Ovary (tissue), 9 donors: ENCODE results near the gene RCN1. TPM values are rescaled to one million over a fixed set of nuclear protein-coding genes. Genes with fewer than 3 reads are reported as not detected.

ENCODE experiments used
- DNase-seq, 5 donors: peaks; one replicate each; pipeline ENCODE4 v3.0.0-alpha.2; 2019 to 2020
- H3K27ac ChIP-seq, 2 donors: fragments of 200-600 bp; one replicate each; pipeline versions ENCODE4 v1.5.1 to v1.8.0; 2019 to 2022
- H3K27me3 ChIP-seq: fragments of 200-600 bp; one replicate; pipeline ENCODE4 v1.8.0; 2022
- H3K36me3 ChIP-seq: fragments of 200-600 bp; sonication (generic); one replicate; pipeline ENCODE4 v1.5.1; 2019
- H3K4me1 ChIP-seq: one replicate; pipeline ENCODE4 v1.8.1; 2013; ENCODE audit warnings: mild to moderate bottlenecking, moderate library complexity; ENCODE audit not compliant: insufficient read depth
- H3K4me3 ChIP-seq: fragments of 200-600 bp; sonication (generic); one replicate; pipeline ENCODE4 v1.5.1; 2017
- H3K9me3 ChIP-seq, 2 donors: fragments of 200-600 bp in 1 of 2; sonication (generic) in 1 of 2; one replicate each; pipeline versions ENCODE4 v1.5.1 to v1.8.1; 2013 to 2019; ENCODE audit warnings: mild to moderate bottlenecking in 1 of 2, moderate library complexity in 1 of 2
- EP300 ChIP-seq: sonication (generic); formaldehyde crosslinking; IDR thresholded peaks from one replicate; pipeline ENCODE4 v1.6.1; 2017; ENCODE audit warnings: antibody characterized with exemption
- POLR2A ChIP-seq: fragments of 450-650 bp; IDR thresholded peaks from one replicate; pipeline ENCODE4 v1.6.1; 2017; ENCODE audit warnings: antibody characterized with exemption, mild to moderate bottlenecking, moderate library complexity
- WGBS, 3 donors: extraction: QIAGEN DNeasy Blood & Tissue Kit in 1 of 3; methylation state at CpG; one replicate each; pipeline versions ENCODE4 v1.1.5 to v1.1.7; 2013 to 2017; 5-methylcytosine and 5-hydroxymethylcytosine counted together
- intact Hi-C, 4 donors: fragments of 100-400 bp; cut with DNase I; formaldehyde crosslinking; loops; one replicate each; pipeline versions ENCODE4 v1.11.0 to v1.15.1; 2022 to 2023
- polyA plus RNA-seq, 2 donors: library from polyadenylated mRNA; stranded (reverse); fragments of 200-250 nt in 1 of 2; fragments of 350-450 nt in 1 of 2; fragmentation: Illumina TruSeq in 1 of 2; extraction: RNeasy Lipid Tissue Mini Kit (QIAGEN cat#74804) in 1 of 2; gene quantifications; one replicate each; pipeline ENCODE4 v1.2.3, GENCODE V29; 2013 to 2014
- total RNA-seq, 7 donors: library from RNA; depleted of rRNA in 2 of 7; stranded (reverse); fragments of >200 nt in 2 of 7; fragmentation: NEBNext Ultra II Directional in 3 of 7; extraction: Animal tissue kit (Norgen Biotek cat#: 25700) in 3 of 7; gene quantifications; one replicate each; pipeline versions ENCODE4 v1.1.0 to v1.2.4, GENCODE V29; 2016 to 2023
- TF ChIP-seq, protein P1 (sequence below), 3 donors: fragments of 450-650 bp in 2 of 3; fragments of 200-600 bp in 1 of 3; IDR thresholded peaks; one replicate each; pipeline versions ENCODE4 v1.5.1 to v1.8.0; 2016 to 2022; ENCODE audit warnings: antibody characterized with exemption in 3 of 3, mild to moderate bottlenecking in 1 of 3
- donor health status: DM: no; HTN: no; CAD: no; lungs with moderate emphysema.
- donor health status: DM: no; HTN: no; CAD: no.
- donor health status: Bipolar disorder and iron deficiency.
- donor health status: DM: yes; HTN: yes; CAD: no.
- donor health status: DM: no; HTN: no; CAD: no.
- donor health status: DM: yes; HTN: yes; CAD: no.

Gene RCN1
- total and polyA plus RNA-seq, 9 donors, result 49.7 to 221 (median 89.6) TPM

GRCh38 chr11:32138902-32139301 lies 48.0 kb downstream of the RCN1 start:
- H3K36me3 ChIP-seq, result no peaks in the 10 kb centered on the region
- no peaks in the 10 kb centered on the region for H3K4me1 ChIP-seq
- 85 to 91% (median 90%) methylated on average over 3 of the region's 3 CpGs for WGBS, 3 donors
- intact Hi-C loops, result no loop called here
- H3K4me3 ChIP-seq, result no peak overlapping the region
- TF ChIP-seq EP300, result no peak
- TF ChIP-seq, protein P1, sequence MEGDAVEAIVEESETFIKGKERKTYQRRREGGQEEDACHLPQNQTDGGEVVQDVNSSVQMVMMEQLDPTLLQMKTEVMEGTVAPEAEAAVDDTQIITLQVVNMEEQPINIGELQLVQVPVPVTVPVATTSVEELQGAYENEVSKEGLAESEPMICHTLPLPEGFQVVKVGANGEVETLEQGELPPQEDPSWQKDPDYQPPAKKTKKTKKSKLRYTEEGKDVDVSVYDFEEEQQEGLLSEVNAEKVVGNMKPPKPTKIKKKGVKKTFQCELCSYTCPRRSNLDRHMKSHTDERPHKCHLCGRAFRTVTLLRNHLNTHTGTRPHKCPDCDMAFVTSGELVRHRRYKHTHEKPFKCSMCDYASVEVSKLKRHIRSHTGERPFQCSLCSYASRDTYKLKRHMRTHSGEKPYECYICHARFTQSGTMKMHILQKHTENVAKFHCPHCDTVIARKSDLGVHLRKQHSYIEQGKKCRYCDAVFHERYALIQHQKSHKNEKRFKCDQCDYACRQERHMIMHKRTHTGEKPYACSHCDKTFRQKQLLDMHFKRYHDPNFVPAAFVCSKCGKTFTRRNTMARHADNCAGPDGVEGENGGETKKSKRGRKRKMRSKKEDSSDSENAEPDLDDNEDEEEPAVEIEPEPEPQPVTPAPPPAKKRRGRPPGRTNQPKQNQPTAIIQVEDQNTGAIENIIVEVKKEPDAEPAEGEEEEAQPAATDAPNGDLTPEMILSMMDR (IDR thresholded peaks at IDR 0.05), result no peak
- no peak for TF ChIP-seq POLR2A
- H3K27me3 ChIP-seq, result no peaks in the 10 kb centered on the region
- no peaks in the 10 kb centered on the region for H3K9me3 ChIP-seq
- no peak overlapping the region for H3K27ac ChIP-seq
- DNase-seq, result no peak

GRCh38 chr11:32139896-32140520 lies 49.1 kb downstream of the RCN1 start:
- H3K27ac ChIP-seq, result no peak overlapping the region
- TF ChIP-seq POLR2A (no peak), EP300 (no peak)
- TF ChIP-seq, protein P1 (IDR thresholded peaks at IDR 0.05), result no peak
- 63 to 70% (median 65%) methylated on average over 4 of the region's 4 CpGs for WGBS, 3 donors
- H3K9me3 ChIP-seq, result no peaks in the 10 kb centered on the region
- H3K36me3 ChIP-seq, result no peaks in the 10 kb centered on the region
- H3K4me1 ChIP-seq, result no peaks in the 10 kb centered on the region
- DNase-seq, result no peak
- intact Hi-C loops, result no loop called here
- no peak overlapping the region for H3K4me3 ChIP-seq
- no peaks in the 10 kb centered on the region for H3K27me3 ChIP-seq

GRCh38 chr11:32141745-32142546 lies 51.1 kb downstream of the RCN1 start:
- TF ChIP-seq POLR2A, result no peak
- no peak for TF ChIP-seq EP300
- TF ChIP-seq, protein P1 (IDR thresholded peaks at IDR 0.05), result no peak
- intact Hi-C loops, result no loop called here
- Histone ChIP-seq H3K27ac (no peak overlapping the region), H3K27me3 (no peaks in the 10 kb centered on the region), H3K9me3 (no peaks in the 10 kb centered on the region), H3K4me3 (no peak overlapping the region), H3K36me3 (no peaks in the 10 kb centered on the region), H3K4me1 (no peaks in the 10 kb centered on the region)
- 73 to 80% (median 75%) methylated on average over 6 of the region's 6 CpGs for WGBS, 3 donors
- no peak for DNase-seq

GRCh38 chr11:32143378-32143777 lies 52.5 kb downstream of the RCN1 start:
- no peaks in the 10 kb centered on the region for H3K36me3 ChIP-seq
- 77 to 87% (median 86%) methylated on average over 8 of the region's 8 CpGs for WGBS, 3 donors
- no peaks in the 10 kb centered on the region for H3K4me1 ChIP-seq
- TF ChIP-seq EP300 (no peak), POLR2A (no peak)
- TF ChIP-seq, protein P1 (IDR thresholded peaks at IDR 0.05), result no peak
- H3K27ac ChIP-seq, result no peak overlapping the region
- H3K4me3 ChIP-seq, result no peak overlapping the region
- intact Hi-C loops, result no loop called here
- DNase-seq, result no peak
- H3K9me3 ChIP-seq, result no peaks in the 10 kb centered on the region
- H3K27me3 ChIP-seq, result no peaks in the 10 kb centered on the region
